HepG2 (cell line): ENCODE data around the gene MAP3K3. TPM values are rescaled to one million over a fixed set of nuclear protein-coding genes. Genes with fewer than 3 reads are reported as not detected.
A peak's percentile ranks its signal among the peaks of the same experiment; 100 is the strongest.

ENCODE experiments used
- GLI4 ChIP-seq: sonication (generic); formaldehyde crosslinking; IDR thresholded peaks from 2 replicates; pipeline ENCODE4 v1.5.1; 2020; ENCODE audit warnings: missing genetic modification reagents, mild to moderate bottlenecking, moderate library complexity, borderline replicate concordance
- HDAC6 ChIP-seq: fragments of 200-600 bp; sonication (generic); IDR thresholded peaks from 2 replicates; pipeline ENCODE4 v1.7.0; 2017; ENCODE audit warnings: mild to moderate bottlenecking, antibody characterized with exemption, low read length, low read depth
- HOXA7 ChIP-seq: sonication (generic); formaldehyde crosslinking; IDR thresholded peaks from 2 replicates; pipeline ENCODE4 v1.8.1; 2022; ENCODE audit warnings: mild to moderate bottlenecking, missing genetic modification reagents, moderate library complexity
- KDM5B ChIP-seq: sonication (generic); formaldehyde crosslinking; IDR thresholded peaks from 2 replicates; pipeline ENCODE4 v1.4.0; 2020; ENCODE audit warnings: missing genetic modification reagents, mild to moderate bottlenecking, borderline replicate concordance
- MZF1 ChIP-seq: sonication (generic); formaldehyde crosslinking; IDR thresholded peaks from 2 replicates; pipeline ENCODE4 v1.8.1; 2023; ENCODE audit warnings: mild to moderate bottlenecking, missing genetic modification reagents, borderline replicate concordance
- PRDM10 ChIP-seq: sonication (generic); formaldehyde crosslinking; IDR thresholded peaks from 2 replicates; pipeline ENCODE4 v1.4.0; 2020; ENCODE audit warnings: low read depth, missing genetic modification reagents
- ZFAT ChIP-seq: sonication (generic); formaldehyde crosslinking; conservative IDR thresholded peaks from 2 replicates; pipeline ENCODE4 v1.8.1; 2023; ENCODE audit warnings: missing genetic modification reagents, inconsistent platforms
- ZFP62 ChIP-seq: sonication (generic); formaldehyde crosslinking; IDR thresholded peaks from 2 replicates; pipeline ENCODE4 v1.4.0; 2020; ENCODE audit warnings: missing genetic modification reagents
- ZNF263 ChIP-seq: sonication (generic); formaldehyde crosslinking; IDR thresholded peaks from 2 replicates; pipeline ENCODE4 v1.4.0; 2020; ENCODE audit warnings: missing genetic modification reagents
- ZNF496 ChIP-seq: sonication (generic); formaldehyde crosslinking; IDR thresholded peaks from 2 replicates; pipeline ENCODE4 v1.8.1; 2023; ENCODE audit warnings: mild to moderate bottlenecking, moderate library complexity, missing genetic modification reagents; ENCODE audit not compliant: insufficient replicate concordance
- ZNF878 ChIP-seq: sonication (generic); formaldehyde crosslinking; IDR thresholded peaks from 2 replicates; pipeline ENCODE4 v1.8.1; 2023; ENCODE audit warnings: mild to moderate bottlenecking, missing genetic modification reagents, moderate library complexity
- polyA plus RNA-seq, 8 experiments: library from polyadenylated mRNA; depleted of rRNA in 3 of 8; stranded (reverse) in 7 of 8; unstranded in 1 of 8; fragments of >200 nt; fragmentation: Illumina TruSeq in 4 of 8; extraction: Trizol in 4 of 8; gene quantifications; 2 replicates each; pipeline versions ENCODE4 v1.2.1 to v1.2.3, GENCODE V29; 2011 to 2016; ENCODE audit warnings: low read depth in 4 of 8, missing spikeins in 1 of 8, mixed read lengths in 1 of 8; ENCODE audit not compliant: insufficient read depth in 1 of 8
- total RNA-seq, 5 experiments: library from RNA; depleted of rRNA; stranded (reverse); fragments of >200 nt; fragmentation: Illumina TruSeq; extraction: Trizol; gene quantifications; 2 replicates each; pipeline ENCODE4 v1.2.3, GENCODE V29; 2016; ENCODE audit warnings: low read depth in 1 of 5
- TF ChIP-seq, protein P1 (sequence below): sonication (generic); formaldehyde crosslinking; IDR thresholded peaks from 2 replicates; pipeline ENCODE4 v1.5.1; 2020; ENCODE audit warnings: mild to moderate bottlenecking, missing genetic modification reagents, moderate library complexity
- TF ChIP-seq, protein P2 (sequence below): sonication (generic); formaldehyde crosslinking; IDR thresholded peaks from 2 replicates; pipeline ENCODE4; 2020; ENCODE audit warnings: missing genetic modification reagents, mild to moderate bottlenecking, borderline replicate concordance
- TF ChIP-seq, protein P3 (sequence below): sonication (generic); IDR thresholded peaks from 2 replicates; pipeline ENCODE4 v1.6.1; 2016; ENCODE audit warnings: low read depth, borderline replicate concordance
- TF ChIP-seq, protein P4 (sequence below): sonication (generic); formaldehyde crosslinking; IDR thresholded peaks from 2 replicates; pipeline ENCODE4 v1.5.0; 2020; ENCODE audit warnings: missing genetic modification reagents

Gene MAP3K3
- total and polyA plus RNA-seq, 2 of the 13 experiments (the other 11 are each of a cell fraction or from before 2014, with no cell fraction given): 17.7 to 21.8 TPM

DNA sequence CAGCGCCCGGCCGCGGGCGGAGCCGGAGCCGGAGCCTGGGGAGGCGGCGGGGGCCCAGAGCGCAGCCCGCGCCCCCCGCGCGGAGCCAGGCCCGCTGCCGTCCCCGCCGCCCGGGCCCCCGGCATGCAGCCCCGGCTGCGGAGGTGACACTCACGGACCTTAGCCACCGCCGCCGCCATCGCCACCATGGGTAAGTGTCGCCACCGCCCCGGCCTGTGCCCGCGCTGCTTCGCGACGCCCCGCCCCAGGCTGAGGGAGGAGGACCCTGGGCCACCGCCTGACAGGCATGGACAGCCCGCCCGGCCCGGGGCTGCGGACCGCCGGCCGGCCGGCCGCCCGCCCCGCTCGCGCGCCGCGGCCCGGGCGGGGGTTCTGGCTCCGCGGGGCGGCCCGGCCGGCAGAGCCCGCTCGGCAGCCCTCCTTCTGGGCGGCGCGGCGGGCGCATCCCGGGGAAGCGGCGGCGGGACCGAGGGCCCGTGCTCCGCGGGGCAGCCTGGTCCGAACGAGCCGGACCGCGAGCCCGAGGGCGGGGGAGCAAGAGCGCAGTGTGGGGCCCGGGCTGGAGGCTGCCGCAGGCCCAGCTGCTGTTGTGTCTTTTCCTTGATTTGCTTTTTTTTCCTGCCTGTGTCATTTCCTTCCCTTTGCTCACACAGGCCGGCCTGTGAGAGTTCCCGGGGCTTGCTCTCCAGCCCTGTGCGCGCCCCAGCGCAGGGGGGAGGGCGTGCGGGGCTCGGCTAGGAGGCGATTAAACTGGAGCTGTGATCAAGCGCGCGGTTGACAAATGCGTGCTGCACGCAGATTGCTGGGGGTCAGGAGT is 565 bp downstream of the MAP3K3 start (continued):
- no peak for TF ChIP-seq ZNF496 (CRISPR knock-in tag)
- TF ChIP-seq, protein P1, sequence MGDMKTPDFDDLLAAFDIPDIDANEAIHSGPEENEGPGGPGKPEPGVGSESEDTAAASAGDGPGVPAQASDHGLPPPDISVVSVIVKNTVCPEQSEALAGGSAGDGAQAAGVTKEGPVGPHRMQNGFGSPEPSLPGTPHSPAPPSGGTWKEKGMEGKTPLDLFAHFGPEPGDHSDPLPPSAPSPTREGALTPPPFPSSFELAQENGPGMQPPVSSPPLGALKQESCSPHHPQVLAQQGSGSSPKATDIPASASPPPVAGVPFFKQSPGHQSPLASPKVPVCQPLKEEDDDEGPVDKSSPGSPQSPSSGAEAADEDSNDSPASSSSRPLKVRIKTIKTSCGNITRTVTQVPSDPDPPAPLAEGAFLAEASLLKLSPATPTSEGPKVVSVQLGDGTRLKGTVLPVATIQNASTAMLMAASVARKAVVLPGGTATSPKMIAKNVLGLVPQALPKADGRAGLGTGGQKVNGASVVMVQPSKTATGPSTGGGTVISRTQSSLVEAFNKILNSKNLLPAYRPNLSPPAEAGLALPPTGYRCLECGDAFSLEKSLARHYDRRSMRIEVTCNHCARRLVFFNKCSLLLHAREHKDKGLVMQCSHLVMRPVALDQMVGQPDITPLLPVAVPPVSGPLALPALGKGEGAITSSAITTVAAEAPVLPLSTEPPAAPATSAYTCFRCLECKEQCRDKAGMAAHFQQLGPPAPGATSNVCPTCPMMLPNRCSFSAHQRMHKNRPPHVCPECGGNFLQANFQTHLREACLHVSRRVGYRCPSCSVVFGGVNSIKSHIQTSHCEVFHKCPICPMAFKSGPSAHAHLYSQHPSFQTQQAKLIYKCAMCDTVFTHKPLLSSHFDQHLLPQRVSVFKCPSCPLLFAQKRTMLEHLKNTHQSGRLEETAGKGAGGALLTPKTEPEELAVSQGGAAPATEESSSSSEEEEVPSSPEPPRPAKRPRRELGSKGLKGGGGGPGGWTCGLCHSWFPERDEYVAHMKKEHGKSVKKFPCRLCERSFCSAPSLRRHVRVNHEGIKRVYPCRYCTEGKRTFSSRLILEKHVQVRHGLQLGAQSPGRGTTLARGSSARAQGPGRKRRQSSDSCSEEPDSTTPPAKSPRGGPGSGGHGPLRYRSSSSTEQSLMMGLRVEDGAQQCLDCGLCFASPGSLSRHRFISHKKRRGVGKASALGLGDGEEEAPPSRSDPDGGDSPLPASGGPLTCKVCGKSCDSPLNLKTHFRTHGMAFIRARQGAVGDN (CRISPR knock-in tag): peak; percentile 63
- TF ChIP-seq, protein P2, sequence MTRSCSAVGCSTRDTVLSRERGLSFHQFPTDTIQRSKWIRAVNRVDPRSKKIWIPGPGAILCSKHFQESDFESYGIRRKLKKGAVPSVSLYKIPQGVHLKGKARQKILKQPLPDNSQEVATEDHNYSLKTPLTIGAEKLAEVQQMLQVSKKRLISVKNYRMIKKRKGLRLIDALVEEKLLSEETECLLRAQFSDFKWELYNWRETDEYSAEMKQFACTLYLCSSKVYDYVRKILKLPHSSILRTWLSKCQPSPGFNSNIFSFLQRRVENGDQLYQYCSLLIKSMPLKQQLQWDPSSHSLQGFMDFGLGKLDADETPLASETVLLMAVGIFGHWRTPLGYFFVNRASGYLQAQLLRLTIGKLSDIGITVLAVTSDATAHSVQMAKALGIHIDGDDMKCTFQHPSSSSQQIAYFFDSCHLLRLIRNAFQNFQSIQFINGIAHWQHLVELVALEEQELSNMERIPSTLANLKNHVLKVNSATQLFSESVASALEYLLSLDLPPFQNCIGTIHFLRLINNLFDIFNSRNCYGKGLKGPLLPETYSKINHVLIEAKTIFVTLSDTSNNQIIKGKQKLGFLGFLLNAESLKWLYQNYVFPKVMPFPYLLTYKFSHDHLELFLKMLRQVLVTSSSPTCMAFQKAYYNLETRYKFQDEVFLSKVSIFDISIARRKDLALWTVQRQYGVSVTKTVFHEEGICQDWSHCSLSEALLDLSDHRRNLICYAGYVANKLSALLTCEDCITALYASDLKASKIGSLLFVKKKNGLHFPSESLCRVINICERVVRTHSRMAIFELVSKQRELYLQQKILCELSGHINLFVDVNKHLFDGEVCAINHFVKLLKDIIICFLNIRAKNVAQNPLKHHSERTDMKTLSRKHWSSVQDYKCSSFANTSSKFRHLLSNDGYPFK (CRISPR knock-in tag): no peak
- no peak for TF ChIP-seq ZFP62 (CRISPR knock-in tag)
- no peak for TF ChIP-seq ZNF878 (CRISPR knock-in tag)
- no peak for TF ChIP-seq HOXA7 (CRISPR knock-in tag)
- TF ChIP-seq ZNF263 (CRISPR knock-in tag): no peak
- TF ChIP-seq PRDM10 (CRISPR knock-in tag): no peak
- no peak for TF ChIP-seq ZFAT (CRISPR knock-in tag)
- no peak for TF ChIP-seq GLI4 (CRISPR knock-in tag)
- TF ChIP-seq, protein P3, sequence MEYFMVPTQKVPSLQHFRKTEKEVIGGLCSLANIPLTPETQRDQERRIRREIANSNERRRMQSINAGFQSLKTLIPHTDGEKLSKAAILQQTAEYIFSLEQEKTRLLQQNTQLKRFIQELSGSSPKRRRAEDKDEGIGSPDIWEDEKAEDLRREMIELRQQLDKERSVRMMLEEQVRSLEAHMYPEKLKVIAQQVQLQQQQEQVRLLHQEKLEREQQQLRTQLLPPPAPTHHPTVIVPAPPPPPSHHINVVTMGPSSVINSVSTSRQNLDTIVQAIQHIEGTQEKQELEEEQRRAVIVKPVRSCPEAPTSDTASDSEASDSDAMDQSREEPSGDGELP: no peak
- no peak for TF ChIP-seq HDAC6
- TF ChIP-seq MZF1 (CRISPR knock-in tag): no peak
- TF ChIP-seq KDM5B: peak; percentile 43; the same call in 1 of the 2 replicates
- TF ChIP-seq, protein P4, sequence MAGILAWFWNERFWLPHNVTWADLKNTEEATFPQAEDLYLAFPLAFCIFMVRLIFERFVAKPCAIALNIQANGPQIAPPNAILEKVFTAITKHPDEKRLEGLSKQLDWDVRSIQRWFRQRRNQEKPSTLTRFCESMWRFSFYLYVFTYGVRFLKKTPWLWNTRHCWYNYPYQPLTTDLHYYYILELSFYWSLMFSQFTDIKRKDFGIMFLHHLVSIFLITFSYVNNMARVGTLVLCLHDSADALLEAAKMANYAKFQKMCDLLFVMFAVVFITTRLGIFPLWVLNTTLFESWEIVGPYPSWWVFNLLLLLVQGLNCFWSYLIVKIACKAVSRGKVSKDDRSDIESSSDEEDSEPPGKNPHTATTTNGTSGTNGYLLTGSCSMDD (CRISPR knock-in tag): no peak
